Keratinocyte (primary cell): ENCODE data around the gene QRSL1. TPM values are rescaled to one million over a fixed set of nuclear protein-coding genes. Genes with fewer than 3 reads are reported as not detected.

Source experiments
- DNase-seq: peaks from one replicate; pipeline ENCODE4 v3.0.0-alpha.2; 2011; ENCODE audit warnings: low read depth, missing footprints, low spot score
- FAIRE-seq: peaks from 2 replicates; lab custom pipeline; 2011; peaks lifted over from hg19 to GRCh38; lab: Jason Lieb, UNC
- H2AFZ ChIP-seq: 2 replicates; pipeline ENCODE4 v1.6.0; 2012; ENCODE audit warnings: low read length, control low read depth, inconsistent platforms; ENCODE audit not compliant: control insufficient read depth
- H3K27ac ChIP-seq: 2 replicates; pipeline ENCODE4 v1.5.1; 2011; ENCODE audit warnings: low read length; ENCODE audit not compliant: control insufficient read depth, insufficient read depth
- H3K27me3 ChIP-seq: 3 replicates; pipeline ENCODE4 v1.6.0; 2011; ENCODE audit warnings: low read length; ENCODE audit not compliant: control insufficient read depth, insufficient read depth; ENCODE audit errors: extremely low read depth
- H3K36me3 ChIP-seq, 2 experiments: 2 replicates in 1 of 2; 3 replicates in 1 of 2; pipeline ENCODE4 v1.5.1; 2011; ENCODE audit warnings: low read length in 2 of 2, mild to moderate bottlenecking in 1 of 2; ENCODE audit not compliant: control insufficient read depth in 2 of 2, insufficient read depth in 2 of 2; ENCODE audit errors: extremely low read depth in 1 of 2
- H3K4me1 ChIP-seq: 3 replicates; pipeline ENCODE4 v1.5.1; 2011; ENCODE audit warnings: low read length; ENCODE audit not compliant: control insufficient read depth, insufficient read depth; ENCODE audit errors: extremely low read depth
- H3K4me2 ChIP-seq: 3 replicates; pipeline ENCODE4 v1.6.0; 2011; ENCODE audit warnings: low read depth, low read length; ENCODE audit not compliant: control insufficient read depth, insufficient read depth; ENCODE audit errors: extremely low read depth
- H3K4me3 ChIP-seq, 3 experiments: fragments of 200-600 bp in 1 of 3; sonication (generic) in 1 of 3; 2 replicates in 2 of 3; 3 replicates in 1 of 3; pipeline ENCODE4 v1.5.1; 2011 to 2016; ENCODE audit warnings: low read length in 3 of 3, mild to moderate bottlenecking in 3 of 3, control low read depth in 2 of 3, inconsistent platforms in 1 of 3, low read depth in 1 of 3, mixed read lengths in 1 of 3, mixed run types in 1 of 3, moderate library complexity in 1 of 3; ENCODE audit not compliant: control insufficient read depth in 2 of 3, insufficient read depth in 2 of 3; ENCODE audit errors: extremely low read depth in 1 of 3
- H3K79me2 ChIP-seq: 2 replicates; pipeline ENCODE4 v1.6.0; 2012; ENCODE audit warnings: low read length; ENCODE audit not compliant: control insufficient read depth, insufficient read depth
- H3K9ac ChIP-seq: 3 replicates; pipeline ENCODE4 v1.6.0; 2011; ENCODE audit warnings: low read length; ENCODE audit not compliant: control insufficient read depth, insufficient read depth; ENCODE audit errors: extremely low read depth
- H3K9me1 ChIP-seq: 3 replicates; pipeline ENCODE4 v1.6.0; 2011; ENCODE audit warnings: low read length; ENCODE audit not compliant: control insufficient read depth, insufficient read depth; ENCODE audit errors: extremely low read depth
- H3K9me3 ChIP-seq: 2 replicates; pipeline ENCODE4 v1.5.1; 2012; ENCODE audit warnings: low read depth, low read length; ENCODE audit not compliant: control insufficient read depth
- H4K20me1 ChIP-seq: 3 replicates; pipeline ENCODE4 v1.6.0; 2011; ENCODE audit warnings: low read length; ENCODE audit not compliant: control insufficient read depth, insufficient read depth; ENCODE audit errors: extremely low read depth
- EZH2 ChIP-seq: IDR thresholded peaks from one replicate; pipeline ENCODE4 v1.6.1; 2012; ENCODE audit warnings: inconsistent platforms, mild to moderate bottlenecking, low read length, moderate library complexity
- dilution Hi-C: fragments of 300-500 bp; cut with MboI; formaldehyde crosslinking; loops from one replicate; pipeline ENCODE4 v1.7.0; 2020; ENCODE audit warnings: low sequenced_read_pairs; ENCODE audit not compliant: extremely low pct_ligation_motif_present
- polyA plus RNA-seq, 5 experiments: library from polyadenylated mRNA; depleted of rRNA in 3 of 5; stranded (reverse) in 3 of 5; stranded (forward) in 1 of 5; unstranded in 1 of 5; fragments of >200 nt; gene quantifications; 1 replicate in 1 of 5; 2 replicates in 3 of 5; 3 replicates in 1 of 5; pipeline versions ENCODE4 v1.2.1 to v1.2.3, GENCODE V29; 2011 to 2012; ENCODE audit warnings: missing spikeins in 2 of 5, low read depth in 1 of 5, low replicate concordance in 1 of 5
- TF ChIP-seq, protein P1 (sequence below), 3 experiments: IDR thresholded peaks in 1 of 3; conservative IDR thresholded peaks in 1 of 3; optimal IDR thresholded peaks in 1 of 3; 2 replicates in 2 of 3; 3 replicates in 1 of 3; pipeline versions ENCODE3 to v1.5.1; 2011; ENCODE audit warnings: low read length in 3 of 3, mild to moderate bottlenecking in 3 of 3, moderate library complexity in 2 of 3, control low read depth in 1 of 3, inconsistent platforms in 1 of 3; ENCODE audit not compliant: insufficient read depth in 2 of 3; ENCODE audit errors: extremely low read depth in 1 of 3

Gene QRSL1
- polyA plus RNA-seq, 1 donor (not counting 4 experiments of a cell fraction or from before 2014, with no cell fraction given), result 14.6 TPM

DNA sequence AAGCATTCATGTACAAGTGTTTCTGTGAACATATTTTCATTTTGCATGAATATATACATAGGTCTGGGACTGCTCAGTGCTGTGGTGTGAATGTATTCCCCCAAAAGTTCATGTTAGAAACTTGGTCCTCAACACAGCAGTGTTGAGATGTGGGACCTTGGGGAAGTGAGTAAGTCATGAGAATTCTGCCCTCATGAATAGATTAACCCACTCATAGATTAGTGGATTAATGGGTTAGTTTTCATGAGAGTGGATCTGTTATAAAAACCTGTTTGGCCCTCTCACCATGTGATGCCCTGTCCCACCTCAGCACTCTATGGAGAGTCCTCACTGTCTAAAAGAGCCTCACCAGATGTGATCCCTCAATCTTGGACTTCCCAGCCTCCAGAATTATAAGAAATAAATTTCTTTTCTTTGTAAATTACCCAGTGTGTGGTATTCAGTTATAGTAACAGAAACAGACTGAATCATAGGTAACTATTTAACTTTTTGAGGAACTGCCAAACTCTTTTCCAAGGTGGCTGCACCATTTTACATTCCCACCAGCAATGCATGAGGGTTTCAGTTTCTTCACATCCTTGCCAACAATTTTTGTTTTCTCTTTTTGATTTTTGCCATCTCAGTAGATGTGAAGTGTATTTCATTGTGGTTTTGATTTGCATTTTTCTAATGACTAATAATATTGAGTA, 45.3 kb downstream of the QRSL1 start:
- Histone ChIP-seq H2AFZ (no peak overlapping the region), H3K4me2 (no peak overlapping the region), H3K27me3 (no peaks in the 10 kb centered on the region), H3K9ac (no peak overlapping the region), H3K36me3 (no peaks in the 10 kb centered on the region), H3K4me3 (no peak overlapping the region), H3K9me1 (no peaks in the 10 kb centered on the region), H3K27ac (no peak overlapping the region), H4K20me1 (no peaks in the 10 kb centered on the region), H3K4me1 (no peaks in the 10 kb centered on the region), H3K9me3 (no peaks in the 10 kb centered on the region), H3K79me2 (no peaks in the 10 kb centered on the region)
- DNase-seq (no peak), FAIRE-seq (no peak)
- TF ChIP-seq, protein P1, sequence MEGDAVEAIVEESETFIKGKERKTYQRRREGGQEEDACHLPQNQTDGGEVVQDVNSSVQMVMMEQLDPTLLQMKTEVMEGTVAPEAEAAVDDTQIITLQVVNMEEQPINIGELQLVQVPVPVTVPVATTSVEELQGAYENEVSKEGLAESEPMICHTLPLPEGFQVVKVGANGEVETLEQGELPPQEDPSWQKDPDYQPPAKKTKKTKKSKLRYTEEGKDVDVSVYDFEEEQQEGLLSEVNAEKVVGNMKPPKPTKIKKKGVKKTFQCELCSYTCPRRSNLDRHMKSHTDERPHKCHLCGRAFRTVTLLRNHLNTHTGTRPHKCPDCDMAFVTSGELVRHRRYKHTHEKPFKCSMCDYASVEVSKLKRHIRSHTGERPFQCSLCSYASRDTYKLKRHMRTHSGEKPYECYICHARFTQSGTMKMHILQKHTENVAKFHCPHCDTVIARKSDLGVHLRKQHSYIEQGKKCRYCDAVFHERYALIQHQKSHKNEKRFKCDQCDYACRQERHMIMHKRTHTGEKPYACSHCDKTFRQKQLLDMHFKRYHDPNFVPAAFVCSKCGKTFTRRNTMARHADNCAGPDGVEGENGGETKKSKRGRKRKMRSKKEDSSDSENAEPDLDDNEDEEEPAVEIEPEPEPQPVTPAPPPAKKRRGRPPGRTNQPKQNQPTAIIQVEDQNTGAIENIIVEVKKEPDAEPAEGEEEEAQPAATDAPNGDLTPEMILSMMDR (optimal IDR thresholded peaks at IDR 0.05 in 1 of 3, IDR thresholded peaks at IDR 0.05 in 1 of 3, conservative IDR thresholded peaks at IDR 0.05 in 1 of 3; ENCODE audit: extremely low read depth in 1 of 3, insufficient read depth in 2 of 3, low read length in 3 of 3), result no peak
- TF ChIP-seq EZH2, result no peak
- dilution Hi-C loops, result no loop called here

DNA sequence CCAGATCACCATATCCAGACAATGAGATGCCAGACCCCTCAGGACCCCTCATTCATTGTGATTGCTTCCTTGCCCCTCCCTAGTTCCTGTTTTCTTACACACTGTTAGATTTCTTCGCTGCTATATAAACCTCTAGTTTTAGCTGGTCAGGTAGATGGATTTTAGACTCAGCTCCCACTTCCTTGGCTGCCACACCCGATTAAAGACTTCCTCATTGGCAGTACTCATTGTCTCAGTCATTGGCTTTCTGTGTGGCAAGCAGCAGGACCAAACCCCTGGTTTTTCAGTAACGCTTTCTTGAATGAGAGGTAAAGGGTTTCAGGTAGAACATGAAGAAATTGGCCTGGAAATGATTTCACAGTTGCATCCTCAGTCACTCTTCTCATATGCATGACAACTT, 47.9 kb downstream of the QRSL1 start:
- dilution Hi-C loops, result no loop called here
- Histone ChIP-seq H3K4me1 (no peaks in the 10 kb centered on the region), H3K4me3 (no peak overlapping the region), H3K27ac (no peak overlapping the region), H3K36me3 (no peaks in the 10 kb centered on the region), H3K27me3 (no peaks in the 10 kb centered on the region), H3K9me1 (no peaks in the 10 kb centered on the region), H2AFZ (no peak overlapping the region), H3K79me2 (no peaks in the 10 kb centered on the region), H3K9me3 (no peaks in the 10 kb centered on the region), H3K9ac (no peak overlapping the region), H4K20me1 (no peaks in the 10 kb centered on the region), H3K4me2 (no peak overlapping the region)
- no peak for DNase-seq
- no peak for TF ChIP-seq EZH2
- TF ChIP-seq, protein P1 (optimal IDR thresholded peaks at IDR 0.05 in 1 of 3, IDR thresholded peaks at IDR 0.05 in 1 of 3, conservative IDR thresholded peaks at IDR 0.05 in 1 of 3; ENCODE audit: extremely low read depth in 1 of 3, insufficient read depth in 2 of 3, low read length in 3 of 3), result no peak
- no peak for FAIRE-seq
